Measurements from ENCODE around the gene DNHD1.

Gene DNHD1

GRCh38 chr11:6481012-6481923 lies 15.8 kb upstream of the DNHD1 start, which contains the start of the genes ARFIP2 and TIMM10B:
Gene ARFIP2 (minus strand): TSS chr11:6481331. CDS start chr11:6480421, 910 bp downstream.
Gene TIMM10B (plus strand): TSS chr11:6481501. CDS start chr11:6481517, 16 bp downstream.
- peak within 1 kb of the TSS; percentile 94 for H3K4me3 ChIP-seq (ENCODE audit: low read depth, low read length)
- DNase-seq (ENCODE audit: low read depth): peak; percentile 93
- no peak for TF ChIP-seq CTCF (IDR thresholded peaks at IDR 0.05; ENCODE audit: control insufficient read depth, extremely low read depth, insufficient read depth)

DNA sequence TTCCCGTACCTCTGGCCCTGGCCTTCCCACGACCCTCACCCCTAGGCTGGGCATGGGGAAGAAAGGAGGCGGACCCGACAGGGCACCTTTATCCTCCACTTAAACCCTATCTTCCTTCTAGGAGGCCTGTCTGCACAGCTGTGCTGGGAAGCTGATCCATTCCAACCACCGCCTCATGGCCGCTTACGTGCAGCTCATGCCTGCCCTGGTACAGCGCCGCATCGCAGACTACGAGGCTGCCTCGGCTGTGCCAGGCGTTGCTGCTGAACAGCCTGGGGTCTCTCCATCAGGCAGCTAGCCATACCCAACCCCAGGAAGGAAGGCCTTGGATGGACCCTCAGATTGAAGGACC lies 15.2 kb upstream of the DNHD1 start:
- no peak for TF ChIP-seq CTCF (IDR thresholded peaks at IDR 0.05; ENCODE audit: control insufficient read depth, extremely low read depth, insufficient read depth)
- no peak for DNase-seq (ENCODE audit: low read depth)

GRCh38 chr11:6482441-6482840 lies 14.6 kb upstream of the DNHD1 start:
- no peak for DNase-seq (ENCODE audit: low read depth)
- no peak for TF ChIP-seq CTCF (IDR thresholded peaks at IDR 0.05; ENCODE audit: control insufficient read depth, extremely low read depth, insufficient read depth)
- peak overlapping the region; percentile 94 for H3K4me3 ChIP-seq (ENCODE audit: low read depth, low read length)

More for the DNA sequence above, 15.2 kb upstream of the DNHD1 start:
- H3K4me3 ChIP-seq (ENCODE audit: low read depth, low read length): peak overlapping the region; percentile 94

DNA sequence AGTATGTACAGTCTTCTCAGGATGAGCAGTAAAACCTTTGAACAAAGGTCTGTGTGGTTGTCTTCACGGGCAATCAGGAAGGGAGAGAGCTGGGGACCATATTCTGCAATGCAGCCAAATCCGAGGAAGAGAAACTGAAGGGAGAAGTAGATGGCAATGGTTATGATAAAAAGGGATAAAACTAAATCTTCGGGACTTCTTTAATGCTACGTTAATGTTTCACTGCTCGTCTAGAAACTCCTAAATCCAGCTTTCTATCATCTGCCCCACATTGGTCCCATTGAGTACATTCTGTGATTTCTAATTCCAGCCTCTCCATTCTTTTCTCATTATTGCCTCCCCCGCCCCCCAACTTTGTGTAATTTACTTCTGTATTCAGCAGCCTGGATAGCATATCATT lies 14.1 kb upstream of the DNHD1 start:
- no peak overlapping the region for H3K4me3 ChIP-seq (ENCODE audit: low read depth, low read length)
- no peak for TF ChIP-seq CTCF (IDR thresholded peaks at IDR 0.05; ENCODE audit: control insufficient read depth, extremely low read depth, insufficient read depth)
- no peak for DNase-seq (ENCODE audit: low read depth)

DNA sequence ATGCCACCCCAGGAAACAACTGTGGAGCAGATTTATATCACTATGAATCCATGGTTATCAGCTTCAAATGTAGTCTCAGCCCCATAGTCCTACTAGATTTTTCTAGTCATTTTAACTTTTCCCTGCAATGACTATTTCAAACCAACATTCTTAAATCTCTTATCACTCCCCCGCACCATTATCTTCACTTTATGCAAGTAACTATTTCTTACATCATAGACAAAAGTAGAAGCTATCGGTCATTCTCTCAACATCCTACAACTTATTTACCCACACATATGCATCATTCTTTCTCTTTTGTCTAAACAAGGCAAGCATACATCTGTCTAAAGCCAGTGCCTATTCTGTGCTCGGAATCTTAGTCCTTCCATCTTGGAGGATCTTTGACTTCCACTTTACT lies 11.4 kb upstream of the DNHD1 start:
- DNase-seq (ENCODE audit: low read depth): no peak
- no peak for TF ChIP-seq CTCF (IDR thresholded peaks at IDR 0.05; ENCODE audit: control insufficient read depth, extremely low read depth, insufficient read depth)
- no peak overlapping the region for H3K4me3 ChIP-seq (ENCODE audit: low read depth, low read length)

DNA sequence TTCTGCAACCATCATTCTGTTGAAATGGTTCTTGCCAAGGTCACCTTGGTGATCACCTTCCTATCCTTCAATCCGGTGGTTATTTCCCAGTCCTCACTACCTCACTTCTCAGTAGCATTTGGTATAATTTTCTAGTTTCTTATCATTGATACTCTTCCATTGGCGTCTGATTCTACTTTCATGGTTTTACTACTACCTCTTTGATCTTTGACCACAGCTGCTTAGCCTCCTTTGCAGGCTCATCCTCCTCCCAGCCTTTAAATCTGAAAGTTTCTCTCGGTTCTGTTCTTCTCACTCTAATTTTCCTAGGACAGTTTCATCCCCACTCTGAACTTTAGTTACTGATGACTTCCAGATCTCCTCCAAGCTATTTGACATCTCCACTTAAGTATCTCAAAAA lies 10.8 kb upstream of the DNHD1 start:
- no peak for TF ChIP-seq CTCF (IDR thresholded peaks at IDR 0.05; ENCODE audit: control insufficient read depth, extremely low read depth, insufficient read depth)
- no peak for DNase-seq (ENCODE audit: low read depth)
- no peak overlapping the region for H3K4me3 ChIP-seq (ENCODE audit: low read depth, low read length)
